Activated CD8-positive, alpha-beta memory T cell treated with anti-CD3 and anti-CD28 coated beads, Interleukin-2, amount 50 U/mL, for 24 hours (primary cell): ENCODE data around the gene RELN.
"Not testable (repeated sequence)": the region's sequence is repeated elsewhere in the genome, so short reads cannot be mapped to it uniquely, and the experiment has no call there.

Source experiments
- DNase-seq: peaks from one replicate; pipeline ENCODE4 v3.0.0-alpha.2; 2020; ENCODE audit errors: extremely low read depth

Gene RELN

GRCh38 chr7:103843689-103844480 is 145.6 kb downstream of the RELN start:
- no peak for DNase-seq

GRCh38 chr7:103833401-103833800 is 156.1 kb downstream of the RELN start:
- DNase-seq: no peak

DNA sequence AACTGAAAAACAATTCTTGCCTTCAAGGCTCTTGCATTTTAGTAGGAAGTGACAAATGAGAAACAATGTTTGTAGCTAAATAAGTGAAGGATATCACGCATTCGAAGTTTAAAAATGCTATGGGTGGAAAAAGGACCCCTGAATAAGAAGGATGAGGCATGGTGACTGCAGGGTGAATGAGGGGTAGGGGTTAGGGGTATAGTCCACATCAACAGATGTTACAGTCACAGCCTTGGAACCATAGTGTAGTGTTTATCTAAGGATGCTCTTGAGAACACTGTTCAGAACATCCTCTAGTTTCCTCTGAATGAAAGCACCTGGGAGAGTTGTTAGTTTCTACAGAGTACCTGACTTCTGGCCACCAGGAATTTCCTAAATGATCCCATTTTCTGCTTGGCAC is 157.0 kb downstream of the RELN start:
- DNase-seq: no peak

DNA sequence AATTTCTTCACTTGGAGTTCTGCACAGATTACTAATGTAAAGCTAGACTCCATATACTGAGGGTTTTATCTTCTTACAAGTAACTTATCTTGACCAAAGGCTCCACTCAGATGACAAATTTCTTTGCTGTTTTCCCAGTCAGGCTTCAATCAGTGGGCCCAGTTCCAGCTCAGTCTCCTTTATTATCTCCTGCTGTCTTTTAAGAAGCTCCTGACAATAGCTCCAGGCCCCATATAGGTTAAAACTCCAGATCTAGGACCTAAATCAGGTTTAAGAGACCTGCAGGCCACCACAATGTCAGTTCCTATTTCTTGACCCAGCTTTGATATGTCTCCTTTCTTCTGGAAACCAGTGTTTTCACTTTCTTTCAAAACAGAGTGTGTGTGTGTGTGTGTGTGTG is 165.2 kb downstream of the RELN start:
- no peak for DNase-seq

GRCh38 chr7:103823084-103823483 is 166.4 kb downstream of the RELN start:
- DNase-seq: no peak

DNA sequence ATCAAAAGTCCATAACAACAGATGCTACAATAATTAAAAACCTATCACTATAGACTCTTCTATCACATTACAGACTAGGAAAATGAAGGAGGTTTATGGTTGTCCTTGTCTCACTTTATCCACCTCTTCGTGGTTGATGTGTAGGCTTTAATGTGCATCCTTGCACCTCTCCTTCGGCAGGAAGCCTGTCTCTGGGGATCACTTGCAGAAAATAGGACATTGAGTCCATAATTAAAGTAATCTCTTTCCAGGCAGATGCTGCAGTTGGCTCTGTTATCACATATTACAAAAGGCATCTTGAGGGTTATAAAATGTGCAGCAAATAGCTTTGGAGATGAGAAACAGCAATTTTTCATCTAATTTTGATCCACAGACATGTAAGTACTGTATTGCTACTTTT is 168.4 kb downstream of the RELN start:
- no peak for DNase-seq

DNA sequence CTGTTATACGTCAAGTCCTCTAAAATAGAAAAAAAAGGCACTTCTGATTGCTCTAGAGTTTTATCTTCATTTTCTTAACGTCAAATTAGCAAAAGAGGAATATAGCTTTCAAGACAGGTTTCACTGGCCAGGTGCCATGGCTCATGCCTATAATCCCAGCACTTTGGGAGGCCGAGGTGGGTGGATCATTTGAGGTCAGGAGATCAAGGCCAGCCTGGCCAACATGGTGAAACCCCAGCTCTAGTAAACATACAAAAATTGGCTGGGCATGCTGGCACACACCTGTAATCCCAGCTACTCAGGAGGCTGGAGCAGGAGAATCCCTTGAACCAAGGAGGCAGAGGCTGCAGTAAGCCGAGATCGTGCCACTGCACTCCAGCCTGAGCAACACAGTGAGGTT is 173.5 kb downstream of the RELN start:
- not testable (repeated sequence) for DNase-seq

- no peak for DNase-seq
Measured at GRCh38 chr7:103813970-103814369, 175.5 kb downstream of the RELN start.

- DNase-seq: no peak
Measured at GRCh38 chr7:103811997-103812396, 177.5 kb downstream of the RELN start.

DNA sequence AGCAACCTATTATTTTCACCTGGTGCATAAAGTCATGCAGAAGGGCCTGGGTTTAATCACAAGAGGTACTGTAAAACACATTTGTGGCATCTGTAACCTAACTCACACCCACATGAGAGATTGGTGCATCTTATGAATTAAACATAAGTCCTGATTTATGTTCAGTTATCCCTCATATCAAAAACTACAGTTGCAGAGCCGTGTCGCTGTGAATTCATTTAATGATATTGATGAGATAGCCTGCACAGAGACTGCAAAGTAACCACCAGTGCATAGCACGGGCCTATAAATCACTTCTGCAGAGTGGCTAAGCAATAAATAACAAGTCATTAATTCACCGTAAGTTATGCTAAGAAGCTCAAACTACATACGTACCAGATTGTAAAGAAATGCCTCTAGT is 178.2 kb downstream of the RELN start:
- DNase-seq: no peak

DNA sequence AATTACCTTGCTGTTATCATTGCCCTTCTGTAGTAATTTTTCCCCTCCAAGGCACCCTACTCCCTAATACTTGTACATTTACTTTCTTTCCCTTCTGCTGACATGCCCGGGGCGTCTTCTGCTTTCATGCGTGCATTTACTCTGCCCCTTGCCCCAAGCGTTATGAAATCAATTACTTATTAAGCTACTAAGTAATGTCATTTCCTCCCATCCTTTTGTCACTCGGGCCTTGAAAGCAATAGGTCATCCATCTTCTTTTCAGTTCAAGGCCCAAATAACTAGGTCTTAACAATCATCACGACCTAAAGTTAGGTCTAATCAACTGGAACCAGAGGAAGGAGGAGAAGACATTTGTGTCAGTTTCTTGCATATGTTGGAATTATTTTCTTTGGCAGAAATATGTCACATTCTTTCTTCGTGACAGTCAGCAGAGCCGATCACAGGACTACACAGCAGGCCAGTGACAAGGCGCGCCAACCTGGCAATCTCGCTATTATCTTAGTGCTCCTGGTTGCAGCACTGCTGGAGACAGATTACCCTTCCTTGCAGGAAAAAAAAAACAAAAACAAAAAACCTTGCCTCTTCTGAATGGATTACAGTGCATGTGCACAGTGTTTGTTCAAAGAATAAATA is 179.2 kb downstream of the RELN start:
- DNase-seq: no peak

DNA sequence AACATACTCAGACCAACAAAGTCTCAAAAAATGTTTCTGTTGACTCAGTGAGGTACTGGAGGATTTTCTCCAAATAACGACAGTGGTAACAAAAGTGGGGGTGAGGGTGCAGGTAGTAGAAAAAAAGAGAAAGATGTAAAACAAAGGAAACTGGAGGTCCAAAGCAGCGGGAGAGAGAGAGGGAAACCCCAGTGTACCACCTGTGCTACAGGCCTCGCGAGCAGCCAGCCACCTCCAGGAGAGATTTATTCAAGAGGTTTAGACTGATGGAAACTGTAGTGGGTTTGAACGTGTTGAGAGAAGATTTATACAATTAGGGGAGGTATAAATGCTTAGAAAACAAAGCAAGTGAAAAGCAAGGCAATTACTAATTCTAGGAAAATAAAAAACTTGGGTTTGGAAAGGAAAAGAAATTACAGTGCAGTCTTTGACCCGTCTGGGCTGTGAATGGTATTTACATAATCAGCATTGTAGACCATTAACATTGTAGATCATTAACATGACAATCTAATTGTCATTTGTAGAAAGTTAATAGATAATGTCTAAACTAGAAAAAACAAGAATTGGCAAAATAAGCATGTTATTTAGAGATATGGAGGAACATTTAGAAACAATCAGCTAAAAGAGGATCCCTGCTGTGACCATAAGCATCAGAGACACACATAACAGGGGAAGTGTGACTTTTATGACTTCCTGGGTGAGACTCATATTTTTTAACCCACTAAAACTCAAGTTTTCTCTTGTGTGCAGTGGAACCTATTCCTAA is 180.0 kb downstream of the RELN start:
- DNase-seq: no peak

DNA sequence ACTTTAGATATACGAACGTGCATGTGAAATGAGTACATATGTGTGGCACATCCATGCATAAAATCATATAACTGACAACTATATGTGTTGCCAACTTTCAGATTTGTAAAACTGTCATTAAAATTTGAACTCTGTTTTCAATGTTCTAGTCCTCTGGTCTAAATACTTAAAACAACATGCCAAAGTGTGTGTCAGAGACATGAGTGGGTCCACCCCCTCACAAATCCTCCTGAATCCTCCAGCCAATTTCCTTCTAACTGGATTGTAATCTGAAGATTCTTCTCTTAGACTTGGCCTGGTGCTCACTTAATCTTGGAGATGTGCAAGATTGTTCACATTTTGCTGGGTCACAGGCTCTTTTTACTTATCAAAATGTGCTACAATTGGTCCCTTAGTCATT is 184.1 kb downstream of the RELN start:
- DNase-seq: no peak

DNA sequence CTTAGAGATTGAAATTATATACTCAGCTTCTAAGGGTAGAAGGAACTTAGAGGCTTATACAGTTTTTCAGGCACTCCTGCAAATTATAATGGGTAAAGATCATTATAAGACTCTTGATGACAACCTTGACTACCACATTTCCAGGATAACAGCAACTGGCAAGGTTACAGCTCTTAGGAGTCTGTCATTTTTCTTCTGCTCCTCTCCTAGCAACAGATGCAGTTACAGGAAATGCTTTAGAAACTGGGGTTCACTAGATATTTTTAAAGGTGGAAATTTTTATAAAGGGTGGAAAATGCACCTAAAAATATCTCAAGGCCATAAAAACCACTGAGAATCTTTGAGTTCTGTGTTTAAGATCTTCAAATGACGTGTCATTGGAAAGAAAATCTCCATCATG is 185.8 kb downstream of the RELN start:
- no peak for DNase-seq

GRCh38 chr7:103799298-103799697 is 190.2 kb downstream of the RELN start:
- DNase-seq: no peak

DNA sequence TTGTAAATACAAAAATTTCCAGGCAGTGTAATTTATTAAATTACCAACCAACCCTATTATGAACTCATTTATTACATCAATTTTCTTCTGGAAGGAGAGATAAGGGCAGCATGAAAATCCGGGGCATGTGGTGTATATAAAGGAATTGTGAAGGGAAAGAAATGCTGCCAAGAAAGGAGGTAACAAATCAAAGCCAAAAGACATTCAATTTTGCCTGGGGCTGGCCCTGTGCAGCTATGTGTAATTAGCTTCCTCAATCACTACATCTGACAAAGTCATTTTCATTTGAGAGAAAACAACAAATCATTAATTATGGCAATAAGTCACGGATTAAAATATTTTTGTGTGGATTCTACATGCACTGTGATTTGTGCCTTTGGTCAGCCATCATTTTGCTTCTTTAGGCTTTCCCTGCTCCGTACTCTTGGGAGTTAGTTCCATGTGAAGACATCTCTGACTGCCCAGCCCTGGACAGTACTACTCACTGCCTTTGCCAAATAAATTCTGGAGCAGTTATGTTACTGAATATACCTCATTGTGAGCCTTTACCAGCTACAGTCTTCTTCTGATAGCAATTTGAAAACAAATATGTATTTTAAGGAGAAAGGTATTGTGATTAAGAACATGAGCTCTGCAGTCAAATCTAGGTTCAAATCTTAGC is 191.7 kb downstream of the RELN start:
- DNase-seq: no peak

GRCh38 chr7:103796327-103796962 is 193.0 kb downstream of the RELN start:
- DNase-seq: no peak

DNA sequence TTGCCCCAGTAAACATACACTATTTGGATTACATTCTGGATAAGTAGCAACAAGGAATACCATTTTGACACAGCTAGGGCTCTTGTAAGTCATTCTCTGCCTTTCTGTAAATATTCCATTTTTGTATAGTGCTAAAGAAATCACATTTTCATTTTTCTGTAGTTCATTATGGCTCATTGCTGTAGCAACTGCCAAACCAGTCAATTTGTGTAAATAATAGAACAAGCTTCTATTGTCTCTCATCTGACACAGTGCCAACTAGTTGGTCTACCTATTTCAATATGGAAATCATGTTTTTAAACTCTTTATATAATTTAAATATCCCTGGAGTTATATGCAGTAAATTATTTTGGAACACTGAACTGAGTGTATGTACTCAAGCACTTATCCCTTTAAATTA is 193.7 kb downstream of the RELN start:
- DNase-seq: no peak

GRCh38 chr7:103795107-103795506 is 194.4 kb downstream of the RELN start:
- no peak for DNase-seq

GRCh38 chr7:103794424-103794823 is 195.0 kb downstream of the RELN start:
- DNase-seq: no peak

DNA sequence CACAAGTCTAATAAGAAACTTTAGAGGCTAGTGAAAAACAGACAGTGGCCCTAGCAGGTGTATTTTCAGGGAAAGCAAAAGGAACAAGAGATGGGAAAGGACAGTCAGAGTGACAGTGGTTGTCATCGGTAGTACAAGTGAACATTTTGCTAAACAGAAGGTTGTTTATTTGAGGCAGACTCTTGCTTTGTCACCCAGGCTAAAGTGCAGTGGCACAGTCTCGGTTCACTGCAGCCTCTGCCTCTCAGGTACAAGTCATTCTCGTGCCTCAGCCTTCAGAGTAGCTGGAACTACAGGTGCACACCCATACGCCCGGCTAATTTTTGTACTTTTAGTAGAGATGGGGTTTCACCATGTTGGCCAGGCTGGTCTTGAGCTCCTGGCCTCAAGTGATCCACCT is 195.8 kb downstream of the RELN start:
- no peak for DNase-seq

- DNase-seq: no peak
Measured at GRCh38 chr7:103791894-103792293, 197.6 kb downstream of the RELN start.
